Retinal pigment epithelial cell (primary cell): Measurements from ENCODE around the gene POLR2J.
A peak's percentile ranks its signal among the peaks of the same experiment; 100 is the strongest.

Experiments used
- DNase-seq: peaks from one replicate; pipeline ENCODE4 v3.0.0-alpha.2; 2010; ENCODE audit warnings: low read depth
- H3K4me3 ChIP-seq: 2 replicates; pipeline ENCODE4 v1.5.1; 2011; ENCODE audit warnings: mild to moderate bottlenecking, low read length, control low read depth, moderate library complexity
- TF ChIP-seq, protein P1 (sequence below): conservative IDR thresholded peaks from 2 replicates; pipeline ENCODE4 v1.5.1; 2011; ENCODE audit warnings: low read depth, low read length, control low read depth, inconsistent platforms

Gene POLR2J

DNA sequence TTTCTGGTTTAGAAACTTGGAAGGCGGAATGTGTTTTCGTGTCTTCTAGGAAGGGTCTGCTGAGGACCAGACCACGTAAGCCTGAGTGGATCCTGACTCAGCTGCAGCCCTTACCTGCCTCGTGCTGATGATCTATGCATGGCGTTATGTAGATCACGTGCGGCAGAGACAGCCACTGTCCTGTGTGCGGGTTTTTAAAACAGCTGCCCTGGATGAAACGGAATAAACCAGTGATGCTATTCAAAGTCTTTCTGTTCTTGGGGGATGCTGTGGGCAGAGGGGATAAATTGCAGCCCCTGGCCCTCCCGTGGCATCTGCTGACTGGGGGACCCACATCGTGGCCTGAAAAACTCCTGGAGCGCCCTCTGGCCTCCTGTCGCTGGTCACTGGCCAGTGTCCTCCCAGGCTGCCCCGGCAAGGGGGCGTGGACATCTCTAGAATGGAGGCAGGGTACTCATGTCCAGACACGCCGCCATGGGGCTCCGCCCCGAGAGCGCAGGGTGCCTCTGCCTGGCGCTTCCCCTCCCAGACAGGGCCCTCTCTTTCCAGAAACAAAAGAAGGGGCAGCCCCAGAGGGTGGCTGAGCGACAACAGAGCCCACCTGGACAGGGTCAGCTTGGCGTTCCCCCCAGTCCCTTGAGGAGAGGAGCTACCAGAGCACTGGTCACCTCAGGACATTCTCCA is 27.2 kb downstream of the POLR2J start:
- TF ChIP-seq, protein P1, sequence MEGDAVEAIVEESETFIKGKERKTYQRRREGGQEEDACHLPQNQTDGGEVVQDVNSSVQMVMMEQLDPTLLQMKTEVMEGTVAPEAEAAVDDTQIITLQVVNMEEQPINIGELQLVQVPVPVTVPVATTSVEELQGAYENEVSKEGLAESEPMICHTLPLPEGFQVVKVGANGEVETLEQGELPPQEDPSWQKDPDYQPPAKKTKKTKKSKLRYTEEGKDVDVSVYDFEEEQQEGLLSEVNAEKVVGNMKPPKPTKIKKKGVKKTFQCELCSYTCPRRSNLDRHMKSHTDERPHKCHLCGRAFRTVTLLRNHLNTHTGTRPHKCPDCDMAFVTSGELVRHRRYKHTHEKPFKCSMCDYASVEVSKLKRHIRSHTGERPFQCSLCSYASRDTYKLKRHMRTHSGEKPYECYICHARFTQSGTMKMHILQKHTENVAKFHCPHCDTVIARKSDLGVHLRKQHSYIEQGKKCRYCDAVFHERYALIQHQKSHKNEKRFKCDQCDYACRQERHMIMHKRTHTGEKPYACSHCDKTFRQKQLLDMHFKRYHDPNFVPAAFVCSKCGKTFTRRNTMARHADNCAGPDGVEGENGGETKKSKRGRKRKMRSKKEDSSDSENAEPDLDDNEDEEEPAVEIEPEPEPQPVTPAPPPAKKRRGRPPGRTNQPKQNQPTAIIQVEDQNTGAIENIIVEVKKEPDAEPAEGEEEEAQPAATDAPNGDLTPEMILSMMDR, result no peak
- H3K4me3 ChIP-seq, result no peak overlapping the region
- DNase-seq, result no peak

DNA sequence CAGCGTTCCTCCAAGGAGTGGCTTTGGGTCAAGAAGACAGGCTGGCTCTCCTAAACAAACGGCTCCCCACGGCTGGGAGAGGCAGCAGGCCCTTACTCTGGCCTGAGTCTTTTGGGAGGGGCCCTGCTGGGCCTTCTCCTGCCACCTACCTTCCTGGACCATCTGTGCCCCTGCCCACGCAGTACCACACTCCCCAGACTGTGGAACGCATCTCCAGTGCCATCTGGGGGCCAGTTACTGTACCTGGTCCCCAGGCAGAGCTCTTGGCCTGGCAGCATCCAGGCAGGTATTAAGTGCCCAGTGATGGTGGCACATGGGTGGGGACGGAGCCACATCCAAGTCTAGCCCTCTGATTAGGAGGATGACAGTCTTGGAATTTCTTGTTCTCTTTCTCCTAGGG is 28.5 kb downstream of the POLR2J start:
- TF ChIP-seq, protein P1, result peak; percentile 21
- no peak overlapping the region for H3K4me3 ChIP-seq
- DNase-seq, result no peak

DNA sequence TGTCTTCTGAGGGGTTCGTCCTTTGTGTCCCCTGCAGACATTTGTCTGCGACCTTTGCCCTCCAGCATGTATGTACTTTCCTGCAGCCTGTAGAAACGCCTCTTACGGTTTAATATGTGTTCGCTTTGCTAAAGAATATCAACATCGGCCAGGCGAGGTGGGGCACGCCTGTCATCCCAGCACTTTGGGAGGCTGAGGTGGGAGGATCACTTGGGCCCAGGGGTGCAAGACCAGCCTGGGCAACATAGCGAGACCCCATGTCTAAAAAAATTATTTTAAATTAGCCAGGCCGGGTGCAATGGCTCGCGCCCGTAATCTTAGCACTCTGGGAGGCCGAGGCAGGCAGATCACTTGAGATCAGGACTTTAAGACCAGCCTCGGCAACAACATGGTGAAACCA is 29.6 kb downstream of the POLR2J start:
- TF ChIP-seq, protein P1, result no peak
- no peak for DNase-seq
- no peak overlapping the region for H3K4me3 ChIP-seq

DNA sequence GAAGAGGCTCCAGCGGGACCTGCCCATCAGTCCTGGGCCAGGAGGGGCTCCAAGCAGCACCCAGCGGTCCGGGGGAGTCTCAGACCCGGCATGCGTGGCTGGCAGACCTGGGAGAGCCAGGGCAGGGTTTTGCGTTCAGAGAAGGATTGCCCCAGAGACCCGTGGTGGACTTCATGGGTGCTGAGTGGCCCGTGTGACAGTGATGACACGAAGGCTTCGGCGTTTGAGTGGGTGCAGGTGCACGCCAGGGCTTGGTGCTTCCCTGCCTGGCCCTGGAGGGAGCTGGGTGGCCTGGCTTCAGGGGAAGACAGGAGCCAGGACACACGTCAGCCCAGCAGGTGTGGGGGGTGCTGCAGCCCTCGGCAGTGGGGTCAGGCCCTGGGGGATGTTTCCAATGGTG is 31.4 kb downstream of the POLR2J start:
- no peak for DNase-seq
- TF ChIP-seq, protein P1, result no peak
- H3K4me3 ChIP-seq, result no peak overlapping the region

DNA sequence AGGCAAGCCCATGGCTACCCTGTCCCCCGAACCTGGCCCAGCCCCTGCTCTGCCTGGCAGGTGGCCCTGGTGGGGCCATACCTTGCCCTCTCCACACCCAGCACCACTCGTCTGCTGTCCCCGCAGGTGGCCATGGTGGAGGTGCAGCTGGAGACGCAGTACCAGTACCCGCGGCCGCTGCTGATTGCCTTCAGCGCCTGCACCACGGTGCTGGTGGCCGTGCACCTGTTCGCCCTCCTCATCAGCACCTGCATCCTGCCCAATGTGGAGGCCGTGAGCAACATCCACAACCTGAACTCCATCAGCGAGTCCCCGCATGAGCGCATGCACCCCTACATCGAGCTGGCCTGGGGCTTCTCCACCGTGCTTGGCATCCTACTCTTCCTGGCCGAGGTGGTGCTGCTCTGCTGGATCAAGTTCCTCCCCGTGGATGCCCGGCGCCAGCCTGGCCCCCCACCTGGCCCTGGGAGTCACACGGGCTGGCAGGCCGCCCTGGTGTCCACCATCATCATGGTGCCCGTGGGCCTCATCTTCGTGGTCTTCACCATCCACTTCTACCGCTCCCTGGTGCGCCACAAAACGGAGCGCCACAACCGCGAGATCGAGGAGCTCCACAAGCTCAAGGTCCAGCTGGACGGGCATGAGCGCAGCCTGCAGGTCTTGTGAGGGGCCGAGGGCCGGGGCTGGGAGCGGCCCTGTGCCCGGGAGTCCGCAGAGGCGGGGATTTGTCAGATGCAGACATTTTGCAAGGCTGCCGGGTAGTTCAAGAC is 32.1 kb downstream of the POLR2J start:
- TF ChIP-seq, protein P1, result no peak
- no peak for DNase-seq

DNA sequence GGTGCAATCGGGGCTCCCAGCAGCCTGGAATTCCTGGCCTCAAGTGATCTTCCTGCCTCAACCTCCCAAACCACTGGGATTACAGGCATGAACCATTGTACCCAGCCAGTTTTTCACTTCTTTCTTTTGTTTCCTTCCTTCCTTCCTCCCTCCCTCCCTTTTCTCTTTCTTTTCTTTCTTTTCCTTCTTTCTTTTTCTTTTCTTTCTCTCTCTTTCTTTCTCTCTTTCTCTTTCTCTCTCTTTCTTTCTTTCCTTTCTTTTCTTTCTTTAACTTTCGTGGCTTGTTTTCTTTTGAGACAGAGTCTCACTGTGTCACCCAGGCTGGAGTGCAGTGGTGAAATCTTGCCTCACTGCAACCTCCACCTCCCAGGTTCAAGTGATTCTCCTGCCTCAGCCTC is 33.0 kb downstream of the POLR2J start:
- no peak overlapping the region for H3K4me3 ChIP-seq
- TF ChIP-seq, protein P1, result no peak
- DNase-seq, result no peak

More for the DNA sequence above, 32.1 kb downstream of the POLR2J start:
- H3K4me3 ChIP-seq, result no peak overlapping the region
